HepG2 (cell line): Measurements from ENCODE around the gene ZNF79. TPM values are rescaled to one million over a fixed set of nuclear protein-coding genes. Genes with fewer than 3 reads are reported as not detected.

Experiments
- ATAC-seq: fragments of 200-7000 bp; cut with Tn5 transposase; 3 replicates; pipeline ENCODE4 v1.9.1; 2020; ENCODE audit warnings: mild to moderate bottlenecking, moderate library complexity
- BruUV-seq: library from RNA; stranded (reverse); fragments of 400-500 nt; replicated peaks from 2 replicates; lab custom pipeline; 2021; lab: Mats Ljungman, UMichigan
- CTCF ChIA-PET: fragments of 300-600 bp; formaldehyde crosslinking; extraction: SDS; loops from one replicate; lab custom pipeline; 2021; ENCODE audit warnings: low total read pairs, inconsistent platforms, low intra/inter-chr PET ratio; lab: Yijun Ruan, JAX
- POLR2A ChIA-PET: fragments of 350-600 bp; sonication (Branson Sonifier 250); formaldehyde crosslinking; loops from one replicate; lab custom pipeline; 2020; ENCODE audit warnings: antibody characterized with exemption, inconsistent platforms; lab: Yijun Ruan, JAX
- DNase-seq: peaks from one replicate; pipeline ENCODE4 v3.0.0-alpha.2; 2015; ENCODE audit warnings: low spot score
- FAIRE-seq: peaks from 3 replicates; lab custom pipeline; 2011; peaks lifted over from hg19 to GRCh38; lab: Jason Lieb, UNC
- H2AFZ ChIP-seq: one replicate; pipeline ENCODE4 v1.6.1; 2011; ENCODE audit warnings: low read length, inconsistent platforms
- H3K27ac ChIP-seq: fragments of 300-600 bp; 3 replicates; pipeline ENCODE4 v1.8.0; 2011; ENCODE audit warnings: mixed run types, mild to moderate bottlenecking, mixed read lengths, low read length, inconsistent platforms; ENCODE audit not compliant: insufficient read depth; ENCODE audit errors: extremely low read length
- H3K27me3 ChIP-seq, 2 experiments: fragments of 200-600 bp in 1 of 2; 2 replicates in 1 of 2; 3 replicates in 1 of 2; pipeline versions ENCODE4 v1.6.0 to v1.8.0; 2011; ENCODE audit warnings: low read length in 2 of 2, mild to moderate bottlenecking in 2 of 2, moderate library complexity in 2 of 2, inconsistent platforms in 1 of 2; ENCODE audit not compliant: insufficient read depth in 2 of 2, control insufficient read depth in 1 of 2
- H3K36me3 ChIP-seq, 2 experiments: fragments of 200-600 bp in 1 of 2; replicated peaks in 1 of 2; 2 replicates in 1 of 2; 3 replicates in 1 of 2; pipeline versions ENCODE4 v1.5.1 to v1.8.0; 2011; ENCODE audit warnings: low read length in 2 of 2, inconsistent platforms in 1 of 2; ENCODE audit not compliant: insufficient read depth in 2 of 2, control insufficient read depth in 1 of 2
- H3K4me1 ChIP-seq: 2 replicates; pipeline ENCODE4 v1.5.1; 2012; ENCODE audit warnings: low read length, inconsistent platforms; ENCODE audit not compliant: insufficient read depth
- H3K4me2 ChIP-seq: 2 replicates; pipeline ENCODE4 v1.6.0; 2011; ENCODE audit warnings: low read depth, low read length, inconsistent platforms
- H3K4me3 ChIP-seq, 3 experiments: fragments of 200-600 bp in 1 of 3; sonication (generic), shearing (Covaris generic) in 1 of 3; replicated peaks in 1 of 3; 2 replicates each; pipeline ENCODE4 v1.5.1; 2011 to 2016; ENCODE audit warnings: low read length in 3 of 3, inconsistent platforms in 2 of 3, low read depth in 2 of 3, mild to moderate bottlenecking in 2 of 3, control low read depth in 1 of 3, mixed read lengths in 1 of 3; ENCODE audit not compliant: insufficient read depth in 1 of 3
- H3K79me2 ChIP-seq: one replicate; pipeline ENCODE4 v1.6.1; 2011; ENCODE audit warnings: low read length, inconsistent platforms; ENCODE audit not compliant: insufficient read depth
- H3K9ac ChIP-seq: 2 replicates; pipeline ENCODE4 v1.6.0; 2011; ENCODE audit warnings: mild to moderate bottlenecking, low read depth, low read length, inconsistent platforms; ENCODE audit not compliant: insufficient read depth
- H3K9me3 ChIP-seq: 2 replicates; pipeline ENCODE4 v1.5.1; 2012; ENCODE audit warnings: mild to moderate bottlenecking, low read length
- H4K20me1 ChIP-seq: 2 replicates; pipeline ENCODE4 v1.6.0; 2011; ENCODE audit warnings: inconsistent platforms, mild to moderate bottlenecking, low read length, moderate library complexity; ENCODE audit not compliant: insufficient read depth
- BCL6 ChIP-seq: IDR thresholded peaks from 2 replicates; pipeline ENCODE4 v1.6.1; 2016; ENCODE audit warnings: missing genetic modification reagents, missing compliant biosample characterization
- KDM3A ChIP-seq: IDR thresholded peaks from 2 replicates; pipeline ENCODE4 v1.6.1; 2018; ENCODE audit warnings: low read depth, missing compliant biosample characterization
- PBX3 ChIP-seq: sonication (generic); formaldehyde crosslinking; IDR thresholded peaks from 2 replicates; pipeline ENCODE4 v1.8.1; 2023; ENCODE audit warnings: missing genetic modification reagents, inconsistent platforms, borderline replicate concordance
- POLR2G ChIP-seq: fragments of 200-400 bp; formaldehyde crosslinking; IDR thresholded peaks from 2 replicates; pipeline ENCODE4 v1.6.1; 2018; ENCODE audit warnings: mild to moderate bottlenecking, low read depth, low read length, moderate library complexity
- SAFB2 ChIP-seq: sonication (generic); formaldehyde crosslinking; IDR thresholded peaks from 2 replicates; pipeline ENCODE4 v1.5.1; 2020; ENCODE audit warnings: missing genetic modification reagents, low read depth, mild to moderate bottlenecking, borderline replicate concordance
- ZNF253 ChIP-seq: sonication (generic); formaldehyde crosslinking; IDR thresholded peaks from 2 replicates; pipeline ENCODE4 v1.8.0; 2022; ENCODE audit warnings: mild to moderate bottlenecking, missing genetic modification reagents, borderline replicate concordance
- WGBS: methylation state at CpG from one replicate; pipeline ENCODE4 v1.1.6; 2017; ENCODE audit warnings: low lambda C conversion rate; 5-methylcytosine and 5-hydroxymethylcytosine counted together
- in situ Hi-C: cut with HindIII; loops from 2 replicates; pipeline ENCODE4 v1.10.0; 2017; ENCODE audit warnings: low pct_unique_long_range_greater_than_20kb; ENCODE audit not compliant: extremely low pct_ligation_motif_present
- intact Hi-C: fragments of 100-400 bp; cut with micrococcal nuclease; formaldehyde crosslinking; loops from one replicate; pipeline ENCODE4 v1.10.0; 2022; ENCODE audit not compliant: unreplicated experiment
- polyA plus RNA-seq, 8 experiments: library from polyadenylated mRNA; depleted of rRNA in 3 of 8; stranded (reverse) in 7 of 8; unstranded in 1 of 8; fragments of >200 nt; fragmentation: Illumina TruSeq in 4 of 8; extraction: Trizol in 4 of 8; gene quantifications; 2 replicates each; pipeline versions ENCODE4 v1.2.1 to v1.2.3, GENCODE V29; 2011 to 2016; ENCODE audit warnings: low read depth in 4 of 8, missing spikeins in 1 of 8, mixed read lengths in 1 of 8; ENCODE audit not compliant: insufficient read depth in 1 of 8
- total RNA-seq, 5 experiments: library from RNA; depleted of rRNA; stranded (reverse); fragments of >200 nt; fragmentation: Illumina TruSeq; extraction: Trizol; gene quantifications; 2 replicates each; pipeline ENCODE4 v1.2.3, GENCODE V29; 2016; ENCODE audit warnings: low read depth in 1 of 5

Gene ZNF79
- total and polyA plus RNA-seq, 2 of the 13 experiments (the other 11 are each of a cell fraction or from before 2014, with no cell fraction given), result 3.7 to 8.1 TPM

- peak; percentile 41; the same call in 1 of the 2 replicates for TF ChIP-seq PBX3 (CRISPR knock-in tag)
- TF ChIP-seq, all 625 proteins: peak for 13
Observed at GRCh38 chr9:127398275-127398647, 25.9 kb upstream of the ZNF79 start (continued).

GRCh38 chr9:127398715-127399400, 25.3 kb upstream of the ZNF79 start:
- BruUV-seq, result TSS peak; percentile 47
- in situ Hi-C loops, result loop anchor here (5.0 kb wide), 2 partner anchors 37 to 187 kb away; no protein-coding TSS in a partner anchor

More at GRCh38 chr9:127398715-127399400, 25.3 kb upstream of the ZNF79 start:
- H3K4me2 ChIP-seq, result peak overlapping the region; percentile 94
- intact Hi-C loops, result loop anchor here (1.0 to 10.0 kb wide), 4 partner anchors 38 to 185 kb away; no protein-coding TSS in a partner anchor
- H3K36me3 ChIP-seq, result peaks cover 18 to 36% of the 10 kb centered on the region in 2 experiments; a peak in 4 of 5 replicates
- 69% methylated on average over 11 of the region's 13 CpGs for WGBS
- ATAC-seq, result no peak
- H3K9ac ChIP-seq, result peak overlapping the region; percentile 90
- no peak for FAIRE-seq
- no peaks in the 10 kb centered on the region for H3K9me3 ChIP-seq
- peak overlapping the region; percentile 89 for H3K27ac ChIP-seq
- peaks cover 10% of the 10 kb centered on the region; the same call in 1 of the 2 replicates for H4K20me1 ChIP-seq
- no peak for TF ChIP-seq KDM3A (CRISPR knock-in tag)
- TF ChIP-seq ZNF253, result no peak
- 0 out of 2 replicates have a peak, but pooled peaks have one; percentile 3 for TF ChIP-seq POLR2G
- TF ChIP-seq BCL6 (CRISPR knock-in tag), result no peak
- TF ChIP-seq SAFB2, result no peak
- POLR2A ChIA-PET, result interaction anchor here (0.5 to 5.4 kb wide), 8 partner anchors 8 to 1505 kb away, joined by 3 to 159 read pairs (median 6); partner anchors contain the start of gene ZNF79
- CTCF ChIA-PET, result interaction anchor here (0.6 to 2.6 kb wide), 5 partner anchors 14 to 88 kb away, joined by 3 to 32 read pairs (median 5); no protein-coding TSS in a partner anchor
- H3K4me3 ChIP-seq, result peak overlapping the region; percentile 86 to 96 (median 88)
- H2AFZ ChIP-seq, result no peak overlapping the region
- H3K4me1 ChIP-seq, result peaks cover 53% of the 10 kb centered on the region
- H3K27me3 ChIP-seq, result no peaks in the 10 kb centered on the region
- DNase-seq, result no peak
- peaks cover 27% of the 10 kb centered on the region for H3K79me2 ChIP-seq
